DMS 273 treated with DMSO at 0.1 percent for 48 hours (cell line): ENCODE measurements around the gene ATP6V1G2.

ENCODE experiments used
- DNase-seq: peaks from one replicate; lab custom pipeline; 2025; lab: John Stamatoyannopoulos, UW

Gene ATP6V1G2

GRCh38 chr6:31547727-31548543 lies 1.5 kb upstream of the ATP6V1G2 start:
- no peak for DNase-seq

DNA sequence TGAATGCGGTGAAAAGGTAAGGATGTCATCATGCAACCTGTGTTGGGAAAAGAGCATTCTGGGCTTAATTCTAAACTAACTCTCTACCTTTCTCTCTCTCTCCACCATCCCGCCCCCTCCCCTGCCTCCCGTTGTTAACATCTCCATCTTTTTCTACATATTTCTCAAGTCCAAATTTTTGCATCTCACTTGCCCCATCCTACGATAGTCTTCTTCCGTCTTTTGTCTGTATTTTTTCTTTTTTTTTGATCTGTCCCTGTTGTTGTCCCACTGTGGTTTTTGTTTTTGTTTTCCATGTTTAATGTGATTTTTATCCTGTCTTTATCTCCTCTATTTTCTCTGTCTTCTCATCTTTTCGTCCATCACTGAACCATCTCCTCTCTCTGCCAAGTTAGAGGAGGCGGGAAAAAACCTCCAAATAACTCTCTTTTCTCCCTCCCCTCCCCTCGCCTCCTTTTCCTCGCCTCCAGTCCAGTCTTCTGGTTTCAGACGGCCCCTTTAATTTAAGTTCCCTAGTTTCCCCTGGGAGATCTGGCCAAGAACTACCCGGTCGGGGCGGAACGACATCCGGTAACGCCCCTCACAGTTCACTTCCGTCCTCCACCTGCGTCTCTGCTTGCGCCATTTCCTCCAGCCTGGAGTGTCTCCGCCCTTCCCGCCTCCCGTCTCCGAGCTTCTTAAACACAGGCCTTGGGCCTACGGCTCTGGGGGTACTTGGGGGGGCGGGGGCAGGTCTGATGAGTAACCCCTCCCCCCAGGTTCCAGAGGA lies 734 bp upstream of the ATP6V1G2 start, which contains the start of gene NFKBIL1:
Gene NFKBIL1 (plus strand): TSS at position 651 of the 769 bp plus-strand sequence. CDS start 87 bp downstream, at position 738.
- peak; percentile 96 for DNase-seq

DNA sequence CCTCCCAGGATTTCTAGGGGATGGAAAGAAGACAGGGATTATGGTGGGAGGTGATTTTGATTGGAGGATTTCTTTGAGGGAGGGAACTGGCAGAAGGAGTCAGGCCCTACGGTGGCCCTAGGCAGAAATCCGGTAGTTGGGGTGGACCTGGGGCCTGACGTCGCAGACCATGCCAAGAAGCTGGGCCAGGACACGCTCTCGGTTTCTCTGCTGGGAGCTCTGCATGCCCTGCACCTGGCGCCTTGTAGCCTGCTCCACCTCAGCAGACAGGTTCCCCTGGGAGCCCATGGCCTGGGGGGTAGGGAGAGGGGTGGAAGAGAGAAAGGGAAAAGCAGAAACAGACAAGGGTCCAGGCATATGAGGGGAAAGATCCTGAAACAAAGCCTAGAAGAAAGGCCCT lies 1.1 kb downstream of the ATP6V1G2 start:
- DNase-seq = no peak

GRCh38 chr6:31544676-31545075 lies 1.7 kb downstream of the ATP6V1G2 start:
- no peak for DNase-seq

- DNase-seq = no peak
These were observed 2.8 kb downstream of the ATP6V1G2 start for GRCh38 chr6:31543639-31544038.

- DNase-seq = peak; percentile 89
These were observed 4.5 kb downstream of the ATP6V1G2 start, which contains the start of gene DDX39B for GRCh38 chr6:31541658-31542521. Gene DDX39B, minus strand, starts transcription at chr6:31542003. Its CDS starts 1,471 bp downstream, at chr6:31540532.

DNA sequence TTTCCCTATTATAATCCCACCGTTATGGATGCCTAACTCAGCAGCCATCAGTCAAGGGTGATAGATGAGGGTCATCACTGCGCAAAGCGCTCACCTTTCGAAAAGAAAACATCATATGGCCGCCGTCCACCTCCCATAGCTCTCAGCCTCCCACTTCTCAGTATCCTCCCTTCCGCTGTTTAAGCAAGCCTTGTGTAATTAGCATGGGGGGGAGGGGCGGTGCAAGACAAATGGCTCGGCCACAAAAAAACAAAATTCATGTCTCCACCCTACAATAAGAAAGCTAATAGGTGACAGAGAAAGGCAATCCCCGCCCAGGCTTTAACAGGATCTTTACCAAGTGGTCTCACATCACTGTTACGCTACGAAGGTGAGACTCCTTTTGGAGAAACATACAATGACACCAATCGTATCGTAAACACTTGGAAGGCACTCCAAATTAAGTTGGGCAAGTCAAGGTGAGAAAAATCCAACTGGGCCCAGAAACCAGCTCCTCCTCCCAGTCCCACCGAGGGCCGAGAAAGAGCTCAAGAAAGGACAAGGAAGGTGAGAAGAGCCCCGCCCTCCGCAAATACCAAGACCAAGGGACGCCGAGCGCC lies 5.2 kb downstream of the ATP6V1G2 start:
- DNase-seq = peak; percentile 8

GRCh38 chr6:31540640-31541039 lies 5.8 kb downstream of the ATP6V1G2 start:
- no peak for DNase-seq

DNA sequence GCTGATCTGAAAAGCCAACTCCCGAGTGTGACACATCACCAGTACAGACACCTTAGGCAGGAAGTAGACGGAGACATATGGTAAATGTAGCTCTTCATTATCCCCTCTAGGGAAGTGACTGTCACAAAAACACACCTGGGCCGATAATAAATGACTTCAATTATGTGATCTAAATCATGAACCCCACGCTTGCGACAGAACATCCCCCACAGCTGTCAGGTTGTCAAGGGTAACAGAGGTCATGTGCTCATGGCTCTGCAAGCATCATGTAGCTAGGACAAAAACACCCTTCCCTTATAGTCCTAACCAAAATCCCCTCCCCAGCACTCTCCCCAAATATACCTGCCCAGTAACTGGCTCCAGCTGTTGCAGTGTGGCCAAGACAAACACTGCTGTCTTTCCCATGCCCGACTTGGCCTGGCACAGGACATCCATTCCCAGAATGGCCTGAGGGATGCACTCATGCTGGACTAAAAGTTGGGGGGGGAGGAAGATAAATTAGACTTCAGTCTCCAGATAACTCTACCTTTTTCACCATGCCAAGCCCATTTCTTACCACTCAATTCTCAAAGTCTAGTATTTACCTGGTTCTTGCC lies 7.5 kb downstream of the ATP6V1G2 start:
- DNase-seq = no peak

DNA sequence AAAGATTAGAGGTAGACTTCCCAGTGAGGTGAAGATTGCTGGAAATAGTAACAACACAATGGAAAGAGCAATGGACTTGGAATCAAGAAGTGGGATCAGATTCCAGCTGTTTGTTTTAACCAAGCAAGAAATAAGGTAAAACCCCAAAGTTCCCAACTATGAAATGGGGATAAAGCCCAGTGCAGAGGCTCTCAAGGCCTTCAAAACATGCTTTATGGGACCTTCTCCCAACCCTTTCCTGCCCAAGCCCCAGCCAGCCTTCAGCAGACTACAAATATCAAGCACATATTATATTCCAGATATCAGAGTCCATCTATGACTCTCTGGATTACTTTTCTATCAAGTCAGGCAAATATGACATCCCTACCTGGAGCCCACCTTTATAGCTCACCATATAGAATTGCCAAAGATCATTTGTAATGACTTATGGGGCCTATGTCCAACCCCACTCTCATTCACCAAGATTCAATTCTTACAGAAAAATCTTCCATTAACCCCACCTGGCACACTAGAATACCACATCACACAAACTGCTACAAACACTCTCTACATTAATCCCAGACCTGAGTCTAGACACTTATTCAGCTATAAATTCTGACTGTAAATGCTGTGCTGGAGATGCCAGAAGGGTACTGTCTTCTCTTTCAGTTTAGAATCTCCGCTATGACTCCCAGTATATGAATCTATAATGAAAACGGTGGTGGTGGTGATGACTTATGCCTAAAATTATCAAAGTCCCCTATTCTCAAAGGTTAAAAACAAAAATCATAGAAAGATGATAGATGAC lies 10.7 kb downstream of the ATP6V1G2 start:
- no peak for DNase-seq

DNA sequence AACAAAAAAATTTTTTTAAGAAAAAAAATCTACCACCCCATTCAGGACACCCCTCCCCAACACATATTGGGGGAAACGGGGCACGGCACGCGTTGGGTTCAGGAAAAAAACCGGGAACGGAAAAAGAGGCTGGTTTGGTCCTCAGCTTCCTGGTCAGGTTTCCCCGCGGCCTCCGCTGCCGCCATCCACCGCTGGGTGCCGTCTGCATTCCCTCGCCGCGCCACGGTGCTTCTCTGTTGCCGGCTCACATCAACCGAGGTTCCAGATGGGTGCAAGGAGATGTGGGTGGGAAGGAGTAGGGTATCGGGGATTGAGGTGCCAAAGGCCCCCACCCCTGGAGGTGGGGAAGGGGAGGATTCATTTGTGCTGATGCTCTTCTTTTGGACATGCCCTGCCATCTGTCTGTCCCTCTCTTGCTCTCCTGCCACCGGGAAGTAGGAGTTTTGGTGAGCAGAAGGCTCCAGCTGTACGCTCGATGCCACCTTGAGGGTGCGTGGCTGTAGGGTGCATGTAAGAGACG lies 11.8 kb downstream of the ATP6V1G2 start:
- DNase-seq = no peak

DNA sequence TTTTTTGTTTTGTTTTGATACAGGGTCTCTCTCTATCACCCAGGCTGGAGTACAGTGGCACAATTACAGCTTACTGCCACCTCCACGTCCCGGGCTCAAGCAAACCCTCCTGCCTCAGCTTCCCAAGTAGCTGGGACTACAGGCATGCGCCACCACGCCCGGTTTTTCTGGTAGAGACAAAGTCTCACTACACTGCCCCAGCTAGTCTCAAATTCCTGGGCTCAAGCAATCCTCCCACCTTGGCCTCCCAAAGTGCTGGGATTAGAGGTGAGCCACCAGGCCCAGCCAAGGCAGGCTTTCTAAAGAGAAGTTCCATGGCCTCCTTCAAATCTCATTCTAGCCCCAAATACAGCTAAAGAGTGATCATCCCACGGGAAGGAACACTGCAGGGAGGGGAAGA lies 12.4 kb downstream of the ATP6V1G2 start:
- DNase-seq = no peak

DNA sequence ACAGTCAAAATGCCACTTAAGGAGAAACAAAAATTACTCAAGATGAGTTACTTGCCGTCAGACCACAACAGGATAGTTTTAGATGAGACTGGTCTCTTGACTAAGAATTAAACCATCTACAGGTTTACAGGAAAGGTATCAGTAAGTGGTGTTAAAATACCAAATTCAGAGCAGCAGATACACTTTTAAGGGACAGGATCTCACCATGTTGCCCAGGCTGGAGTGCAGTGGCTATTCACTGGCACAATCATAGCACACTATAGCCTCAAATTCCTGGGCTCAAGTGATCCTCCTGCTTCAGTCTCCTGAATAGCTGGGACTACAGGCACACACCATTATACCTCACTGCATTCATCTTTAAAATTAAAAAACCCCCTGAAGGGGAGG lies 13.0 kb downstream of the ATP6V1G2 start:
- no peak for DNase-seq

DNA sequence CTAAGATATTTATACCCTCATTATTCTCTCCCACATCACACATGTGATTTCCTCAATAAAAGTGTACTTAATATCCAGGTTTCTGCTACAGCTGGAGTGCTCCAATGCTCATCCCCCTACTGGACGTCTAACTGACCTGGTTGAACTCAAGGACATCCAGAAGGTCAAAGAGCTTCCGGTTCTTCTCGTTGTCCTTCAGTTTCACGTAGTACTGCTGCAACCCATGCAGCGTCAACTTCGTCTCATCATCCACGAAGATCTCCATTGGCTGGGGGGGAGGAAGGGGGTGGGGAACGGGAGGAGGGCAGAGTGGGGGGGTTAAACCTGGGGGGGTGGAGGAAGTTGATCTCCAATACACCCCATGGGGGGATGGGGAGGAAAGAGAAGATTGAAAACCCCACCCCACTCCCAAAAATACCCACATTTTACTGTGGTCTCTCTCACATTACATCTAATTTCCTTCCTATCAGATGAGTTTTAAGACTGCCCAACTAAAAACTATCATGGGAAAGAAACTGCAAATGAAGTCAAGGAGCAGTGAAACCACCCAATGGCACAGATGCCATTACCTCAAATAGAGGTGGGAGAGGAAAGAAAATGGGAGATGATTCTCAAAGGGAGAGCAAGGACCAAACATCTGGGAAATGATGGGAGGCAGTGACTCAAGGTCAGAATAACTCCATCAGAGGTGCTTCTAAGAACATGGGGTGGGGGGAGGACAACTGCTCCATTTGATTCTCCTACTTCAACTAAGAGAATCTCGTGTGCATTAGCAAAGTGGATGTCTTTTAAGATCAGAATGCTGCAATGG lies 13.6 kb downstream of the ATP6V1G2 start:
- DNase-seq = no peak

- DNase-seq = no peak
These were observed 14.4 kb downstream of the ATP6V1G2 start for GRCh38 chr6:31531771-31532643.

DNA sequence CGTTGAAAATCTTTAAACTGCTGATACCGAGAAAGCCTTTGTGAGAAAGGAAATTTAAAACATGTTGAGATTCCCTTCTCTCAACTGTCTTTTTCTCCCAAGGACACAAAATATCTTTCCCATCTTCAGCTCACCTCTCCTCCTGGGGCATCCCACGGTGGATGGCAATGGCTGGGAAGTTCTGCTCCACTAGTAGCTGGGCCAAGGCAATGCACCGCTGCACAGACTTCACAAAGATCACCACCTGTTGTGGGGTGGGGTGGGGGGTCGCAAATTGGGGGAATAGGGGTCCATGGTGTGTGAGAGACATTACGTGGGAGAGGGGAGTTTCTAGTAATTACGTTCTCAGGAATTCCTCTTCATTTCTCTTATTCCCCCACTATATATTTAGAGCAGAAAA lies 15.2 kb downstream of the ATP6V1G2 start:
- DNase-seq = no peak

- no peak for DNase-seq
These were observed 15.7 kb downstream of the ATP6V1G2 start for GRCh38 chr6:31530659-31531058.
